ENCODE data around the gene FOXP2. TPM values are rescaled to one million over a fixed set of nuclear protein-coding genes. Genes with fewer than 3 reads are reported as not detected.

Gene FOXP2
- total and polyA plus RNA-seq, 2 experiments from 2014 or later = 10.0 to 14.7 TPM

DNA sequence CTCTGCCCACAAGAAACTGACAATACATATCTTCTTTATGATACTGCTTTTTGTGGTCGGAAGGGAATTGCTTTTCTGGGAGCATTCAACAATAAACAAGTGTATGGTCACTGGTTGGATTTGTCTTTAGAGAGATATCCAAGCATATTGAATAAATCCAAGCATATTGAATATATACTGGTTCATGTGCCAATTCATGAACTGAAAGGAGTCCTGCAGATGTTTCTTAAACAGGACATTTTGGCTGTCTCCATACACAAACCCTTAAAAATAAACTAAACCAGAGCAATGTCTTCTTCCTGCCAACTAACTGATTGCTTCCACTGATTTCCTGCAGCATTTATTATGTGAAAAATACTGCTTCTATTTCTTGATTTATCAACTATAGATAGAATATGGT, 173.9 kb downstream of the FOXP2 start:
- H3K9me2 ChIP-seq (replicated peaks; ENCODE audit: insufficient read depth) = no peaks in the 10 kb centered on the region
- H3K27me3 ChIP-seq = no peaks in the 10 kb centered on the region
- TF ChIP-seq, protein P1, sequence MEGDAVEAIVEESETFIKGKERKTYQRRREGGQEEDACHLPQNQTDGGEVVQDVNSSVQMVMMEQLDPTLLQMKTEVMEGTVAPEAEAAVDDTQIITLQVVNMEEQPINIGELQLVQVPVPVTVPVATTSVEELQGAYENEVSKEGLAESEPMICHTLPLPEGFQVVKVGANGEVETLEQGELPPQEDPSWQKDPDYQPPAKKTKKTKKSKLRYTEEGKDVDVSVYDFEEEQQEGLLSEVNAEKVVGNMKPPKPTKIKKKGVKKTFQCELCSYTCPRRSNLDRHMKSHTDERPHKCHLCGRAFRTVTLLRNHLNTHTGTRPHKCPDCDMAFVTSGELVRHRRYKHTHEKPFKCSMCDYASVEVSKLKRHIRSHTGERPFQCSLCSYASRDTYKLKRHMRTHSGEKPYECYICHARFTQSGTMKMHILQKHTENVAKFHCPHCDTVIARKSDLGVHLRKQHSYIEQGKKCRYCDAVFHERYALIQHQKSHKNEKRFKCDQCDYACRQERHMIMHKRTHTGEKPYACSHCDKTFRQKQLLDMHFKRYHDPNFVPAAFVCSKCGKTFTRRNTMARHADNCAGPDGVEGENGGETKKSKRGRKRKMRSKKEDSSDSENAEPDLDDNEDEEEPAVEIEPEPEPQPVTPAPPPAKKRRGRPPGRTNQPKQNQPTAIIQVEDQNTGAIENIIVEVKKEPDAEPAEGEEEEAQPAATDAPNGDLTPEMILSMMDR (IDR thresholded peaks at IDR 0.05; ENCODE audit: poor library complexity) = no peak
- TF ChIP-seq EZH2 (IDR thresholded peaks at IDR 0.05; ENCODE audit: borderline replicate concordance) (no peak), EZH2phosphoT487 (IDR thresholded peaks at IDR 0.05; ENCODE audit: low read depth, severe bottlenecking, unreplicated experiment) (no peak)
- H3K4me2 ChIP-seq = no peak overlapping the region
- no peaks in the 10 kb centered on the region for H3K79me2 ChIP-seq
- DNase-seq (ENCODE audit: low spot score) = no peak
- no peak overlapping the region for H3K4me3 ChIP-seq
- no peaks in the 10 kb centered on the region for H4K20me1 ChIP-seq (ENCODE audit: insufficient read depth, poor library complexity, severe bottlenecking)
- H3K4me1 ChIP-seq (ENCODE audit: insufficient read depth) = no peaks in the 10 kb centered on the region
- H3K9me3 ChIP-seq (ENCODE audit: low read depth) = no peaks in the 10 kb centered on the region
- no peak overlapping the region for H2AFZ ChIP-seq
- 97% methylated on average over 1 of the region's 1 CpG for WGBS (ENCODE audit: low lambda C conversion rate, missing lambda C conversion rate)
- no peaks in the 10 kb centered on the region for H3K36me3 ChIP-seq (replicated peaks; ENCODE audit: insufficient read depth, low read depth)
- H3K27ac ChIP-seq = no peak overlapping the region

- Histone ChIP-seq H3K4me3 (no peak overlapping the region), H3K9me2 (replicated peaks; ENCODE audit: insufficient read depth) (no peaks in the 10 kb centered on the region), H3K4me2 (no peak overlapping the region), H3K4me1 (ENCODE audit: insufficient read depth) (no peaks in the 10 kb centered on the region), H3K9me3 (ENCODE audit: low read depth) (no peaks in the 10 kb centered on the region), H2AFZ (no peak overlapping the region), H3K27me3 (no peaks in the 10 kb centered on the region), H3K79me2 (no peaks in the 10 kb centered on the region), H3K27ac (no peak overlapping the region), H3K36me3 (replicated peaks; ENCODE audit: insufficient read depth, low read depth) (no peaks in the 10 kb centered on the region), H4K20me1 (ENCODE audit: insufficient read depth, poor library complexity, severe bottlenecking) (no peaks in the 10 kb centered on the region)
- DNase-seq (ENCODE audit: low spot score) = peak; percentile 4
- TF ChIP-seq EZH2phosphoT487 (IDR thresholded peaks at IDR 0.05; ENCODE audit: low read depth, severe bottlenecking, unreplicated experiment) = no peak
- TF ChIP-seq, protein P1 (IDR thresholded peaks at IDR 0.05; ENCODE audit: poor library complexity) = no peak
- TF ChIP-seq EZH2 (IDR thresholded peaks at IDR 0.05; ENCODE audit: borderline replicate concordance) = no peak
Observed at GRCh38 chr7:114589436-114589835, 174.8 kb downstream of the FOXP2 start.

- TF ChIP-seq, protein P1 (IDR thresholded peaks at IDR 0.05; ENCODE audit: poor library complexity) = no peak
- no peak for TF ChIP-seq EZH2phosphoT487 (IDR thresholded peaks at IDR 0.05; ENCODE audit: low read depth, severe bottlenecking, unreplicated experiment)
- TF ChIP-seq EZH2 (IDR thresholded peaks at IDR 0.05; ENCODE audit: borderline replicate concordance) = no peak
- H3K36me3 ChIP-seq (replicated peaks; ENCODE audit: insufficient read depth, low read depth) = no peaks in the 10 kb centered on the region
- no peak overlapping the region for H3K4me3 ChIP-seq
- no peak overlapping the region for H3K27ac ChIP-seq
- no peak for DNase-seq (ENCODE audit: low spot score)
- no peaks in the 10 kb centered on the region for H3K9me2 ChIP-seq (replicated peaks; ENCODE audit: insufficient read depth)
- no peak overlapping the region for H3K4me2 ChIP-seq
- no peaks in the 10 kb centered on the region for H3K79me2 ChIP-seq
- no peak overlapping the region for H2AFZ ChIP-seq
- H3K9me3 ChIP-seq (ENCODE audit: low read depth) = no peaks in the 10 kb centered on the region
- 64% methylated on average over 2 of the region's 2 CpGs for WGBS (ENCODE audit: low lambda C conversion rate, missing lambda C conversion rate)
- no peaks in the 10 kb centered on the region for H3K27me3 ChIP-seq
- H3K4me1 ChIP-seq (ENCODE audit: insufficient read depth) = no peaks in the 10 kb centered on the region
- no peaks in the 10 kb centered on the region for H4K20me1 ChIP-seq (ENCODE audit: insufficient read depth, poor library complexity, severe bottlenecking)
Observed at GRCh38 chr7:114590298-114590697, 175.7 kb downstream of the FOXP2 start.

- Histone ChIP-seq H3K27me3 (no peaks in the 10 kb centered on the region), H3K36me3 (replicated peaks; ENCODE audit: insufficient read depth, low read depth) (no peaks in the 10 kb centered on the region), H3K27ac (no peak overlapping the region), H3K9me2 (replicated peaks; ENCODE audit: insufficient read depth) (no peaks in the 10 kb centered on the region), H4K20me1 (ENCODE audit: insufficient read depth, poor library complexity, severe bottlenecking) (no peaks in the 10 kb centered on the region), H3K79me2 (no peaks in the 10 kb centered on the region), H3K4me1 (ENCODE audit: insufficient read depth) (no peaks in the 10 kb centered on the region), H3K4me2 (no peak overlapping the region), H3K4me3 (no peak overlapping the region), H2AFZ (no peak overlapping the region), H3K9me3 (ENCODE audit: low read depth) (no peaks in the 10 kb centered on the region)
- WGBS (ENCODE audit: low lambda C conversion rate, missing lambda C conversion rate) = 78% methylated on average over 4 of the region's 4 CpGs
- TF ChIP-seq EZH2phosphoT487 (IDR thresholded peaks at IDR 0.05; ENCODE audit: low read depth, severe bottlenecking, unreplicated experiment) = no peak
- TF ChIP-seq, protein P1 (IDR thresholded peaks at IDR 0.05; ENCODE audit: poor library complexity) = no peak
- TF ChIP-seq EZH2 (IDR thresholded peaks at IDR 0.05; ENCODE audit: borderline replicate concordance) = no peak
- DNase-seq (ENCODE audit: low spot score) = no peak
Observed at GRCh38 chr7:114598946-114599345, 184.3 kb downstream of the FOXP2 start.
